Panc1 (cell line): ENCODE measurements around the gene NSD1. TPM values are rescaled to one million over a fixed set of nuclear protein-coding genes. Genes with fewer than 3 reads are reported as not detected.

Experiments
- ATAC-seq: fragments of 200-7000 bp; cut with Tn5 transposase; 2 replicates; pipeline ENCODE4 v1.9.1; 2020; ENCODE audit warnings: mild to moderate bottlenecking, moderate library complexity
- BruUV-seq: library from RNA; stranded (reverse); fragments of 400-500 nt; replicated peaks from 2 replicates; lab custom pipeline; 2021; lab: Mats Ljungman, UMichigan
- CTCF ChIA-PET: fragments of 300-600 bp; sonication (Branson Sonifier 250); formaldehyde crosslinking; loops from one replicate; lab custom pipeline; 2022; ENCODE audit warnings: antibody characterized with exemption; lab: Charles Lee
- POLR2A ChIA-PET: fragments of 300-600 bp; sonication (Branson Sonifier 250); formaldehyde crosslinking; loops from one replicate; lab custom pipeline; 2022; ENCODE audit warnings: antibody characterized with exemption; lab: Charles Lee
- DNase-seq: peaks from one replicate; pipeline ENCODE4 v3.0.0-alpha.2; 2010; ENCODE audit warnings: low read depth, low spot score
- H3K27ac ChIP-seq: 2 replicates; pipeline ENCODE4 v1.5.1; 2011; ENCODE audit warnings: mild to moderate bottlenecking, low read length, inconsistent platforms
- H3K27me3 ChIP-seq: fragments of 200-500 bp; sonication (Bioruptor generic); 2 replicates; pipeline ENCODE4 v1.6.0; 2014; ENCODE audit warnings: low read length, inconsistent platforms; ENCODE audit not compliant: control insufficient read depth, insufficient read depth
- H3K36me3 ChIP-seq: fragments of 200-500 bp; sonication (Bioruptor generic); 2 replicates; pipeline ENCODE4 v1.5.1; 2014; ENCODE audit warnings: inconsistent platforms, mild to moderate bottlenecking, low read length, moderate library complexity; ENCODE audit not compliant: control insufficient read depth, insufficient read depth
- H3K4me1 ChIP-seq: 2 replicates; pipeline ENCODE4 v1.5.1; 2011; ENCODE audit warnings: inconsistent platforms, mild to moderate bottlenecking, low read length, moderate library complexity; ENCODE audit not compliant: control insufficient read depth, insufficient read depth
- H3K4me3 ChIP-seq, 2 experiments: 2 replicates each; pipeline ENCODE4 v1.5.1; 2011 to 2012; ENCODE audit warnings: low read depth in 2 of 2, low read length in 2 of 2, mild to moderate bottlenecking in 2 of 2, inconsistent platforms in 1 of 2, moderate library complexity in 1 of 2
- H3K9me3 ChIP-seq: fragments of 200-500 bp; sonication (Bioruptor generic); 2 replicates; pipeline ENCODE4 v1.5.1; 2014; ENCODE audit warnings: low read depth, mild to moderate bottlenecking, inconsistent platforms, low read length, moderate library complexity; ENCODE audit not compliant: control insufficient read depth, insufficient read depth
- POLR2AphosphoS5 ChIP-seq: IDR thresholded peaks from 2 replicates; pipeline ENCODE4 v1.6.1; 2012; ENCODE audit warnings: mild to moderate bottlenecking, low read depth, low read length, moderate library complexity
- REST ChIP-seq, 2 experiments: IDR thresholded peaks; 2 replicates each; pipeline ENCODE4 v1.6.1; 2011 to 2012; ENCODE audit warnings: low read depth in 2 of 2, control low read depth in 1 of 2, low read length in 1 of 2, mild to moderate bottlenecking in 1 of 2, moderate library complexity in 1 of 2; ENCODE audit not compliant: insufficient read depth in 1 of 2
- SIN3A ChIP-seq: IDR thresholded peaks from 2 replicates; pipeline ENCODE4 v1.6.1; 2012; ENCODE audit warnings: low read depth, mild to moderate bottlenecking, low read length, moderate library complexity, borderline replicate concordance; ENCODE audit not compliant: insufficient read depth
- TCF7L2 ChIP-seq: IDR thresholded peaks from 2 replicates; pipeline ENCODE4 v1.6.1; 2011; ENCODE audit warnings: mild to moderate bottlenecking, low read depth, low read length, inconsistent platforms
- in situ Hi-C: cut with HindIII; loops from 2 replicates; pipeline ENCODE4 v1.10.0; 2016; ENCODE audit warnings: low sequenced_read_pairs, low pct_unique_long_range_greater_than_20kb
- intact Hi-C: fragments of 100-400 bp; cut with micrococcal nuclease; formaldehyde crosslinking; loops from one replicate; pipeline ENCODE4 v1.10.0; 2022; ENCODE audit not compliant: unreplicated experiment
- total RNA-seq: library from RNA; stranded (reverse); gene quantifications from one replicate; pipeline ENCODE4 v1.2.1, GENCODE V29; 2021; ENCODE audit not compliant: unreplicated experiment
- TF ChIP-seq, protein P1 (sequence below): fragments of 450-650 bp; IDR thresholded peaks from 2 replicates; pipeline ENCODE4 v1.5.1; 2017; ENCODE audit warnings: mild to moderate bottlenecking

Gene NSD1
- total RNA-seq, 1 experiment from 2014 or later: 58.7 TPM

GRCh38 chr5:177134697-177135225, 1.2 kb downstream of the NSD1 start:
- in situ Hi-C loops (no loop called here), intact Hi-C loops (no loop called here)
- no peak for DNase-seq
- no peaks in the 10 kb centered on the region for H3K9me3 ChIP-seq
- peak overlapping the region; percentile 84 for H3K27ac ChIP-seq
- POLR2A ChIA-PET: interaction anchor here (1.1 kb wide), 1 partner anchor 9 kb away, joined by 3 read pairs; no protein-coding TSS in a partner anchor
- no peak for ATAC-seq
- peak overlapping the region; percentile 59 to 84 for H3K4me3 ChIP-seq
- CTCF ChIA-PET: no interaction called here
- peaks cover 29% of the 10 kb centered on the region for H3K4me1 ChIP-seq
- H3K27me3 ChIP-seq: no peaks in the 10 kb centered on the region
- TF ChIP-seq SIN3A (no peak), REST (IDR thresholded peaks at IDR 0.05; ENCODE audit: insufficient read depth in 1 of 2, low read depth in 2 of 2, low read length in 1 of 2) (no peak), TCF7L2 (no peak)
- peaks cover 16% of the 10 kb centered on the region; the same call in 1 of the 2 replicates for H3K36me3 ChIP-seq
- no TSS peak for BruUV-seq

DNA sequence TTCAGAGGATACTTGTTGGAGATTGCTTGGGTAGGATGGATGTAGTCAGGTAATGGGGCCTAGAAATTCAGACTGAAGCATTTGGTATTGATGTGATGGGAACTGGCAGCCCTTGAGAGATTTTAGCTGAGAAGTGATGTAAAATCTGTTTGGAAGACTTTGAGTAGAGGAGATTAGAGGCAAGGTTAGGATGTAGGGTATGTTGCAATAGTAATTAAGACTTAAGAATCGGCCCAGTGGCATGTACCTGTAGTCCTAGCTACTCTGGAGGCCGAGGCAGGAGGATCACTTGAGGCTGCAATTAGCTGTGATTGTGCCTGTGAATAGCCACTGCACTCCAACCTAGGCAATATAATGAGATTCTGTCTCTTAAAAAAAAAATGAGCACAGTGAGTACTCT, 6.7 kb downstream of the NSD1 start:
- H3K27ac ChIP-seq: no peak overlapping the region
- peaks cover 19% of the 10 kb centered on the region for H3K4me1 ChIP-seq
- intact Hi-C loops: no loop called here
- H3K4me3 ChIP-seq: no peak overlapping the region
- DNase-seq (no peak), ATAC-seq (no peak)
- peaks cover 18% of the 10 kb centered on the region for H3K36me3 ChIP-seq
- no peaks in the 10 kb centered on the region for H3K9me3 ChIP-seq
- TSS peak; percentile 35 for BruUV-seq
- no peaks in the 10 kb centered on the region for H3K27me3 ChIP-seq
- in situ Hi-C loops: no loop called here
- ChIA-PET POLR2A (no interaction called here), CTCF (no interaction called here)
- TF ChIP-seq SIN3A (no peak), TCF7L2 (no peak), POLR2AphosphoS5 (no peak), REST (IDR thresholded peaks at IDR 0.05; ENCODE audit: insufficient read depth in 1 of 2, low read depth in 2 of 2, low read length in 1 of 2) (no peak)
- TF ChIP-seq, protein P1, sequence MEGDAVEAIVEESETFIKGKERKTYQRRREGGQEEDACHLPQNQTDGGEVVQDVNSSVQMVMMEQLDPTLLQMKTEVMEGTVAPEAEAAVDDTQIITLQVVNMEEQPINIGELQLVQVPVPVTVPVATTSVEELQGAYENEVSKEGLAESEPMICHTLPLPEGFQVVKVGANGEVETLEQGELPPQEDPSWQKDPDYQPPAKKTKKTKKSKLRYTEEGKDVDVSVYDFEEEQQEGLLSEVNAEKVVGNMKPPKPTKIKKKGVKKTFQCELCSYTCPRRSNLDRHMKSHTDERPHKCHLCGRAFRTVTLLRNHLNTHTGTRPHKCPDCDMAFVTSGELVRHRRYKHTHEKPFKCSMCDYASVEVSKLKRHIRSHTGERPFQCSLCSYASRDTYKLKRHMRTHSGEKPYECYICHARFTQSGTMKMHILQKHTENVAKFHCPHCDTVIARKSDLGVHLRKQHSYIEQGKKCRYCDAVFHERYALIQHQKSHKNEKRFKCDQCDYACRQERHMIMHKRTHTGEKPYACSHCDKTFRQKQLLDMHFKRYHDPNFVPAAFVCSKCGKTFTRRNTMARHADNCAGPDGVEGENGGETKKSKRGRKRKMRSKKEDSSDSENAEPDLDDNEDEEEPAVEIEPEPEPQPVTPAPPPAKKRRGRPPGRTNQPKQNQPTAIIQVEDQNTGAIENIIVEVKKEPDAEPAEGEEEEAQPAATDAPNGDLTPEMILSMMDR: no peak
